ENCODE measurements around the gene OMA1.
"Not testable (repeated sequence)": the region's sequence is repeated elsewhere in the genome, so short reads cannot be mapped to it uniquely, and the experiment has no call there.

OMA1 gene

GRCh38 chr1:58568911-58569310 lies 22.4 kb upstream of the OMA1 start:
- no peaks in the 10 kb centered on the region for H4K20me1 ChIP-seq (ENCODE audit: insufficient read depth, low read length)
- H3K4me1 ChIP-seq (ENCODE audit: insufficient read depth, low read length, severe bottlenecking), result no peaks in the 10 kb centered on the region
- no peak overlapping the region for H3K4me2 ChIP-seq (ENCODE audit: low read length)
- TF ChIP-seq EZH2 (IDR thresholded peaks at IDR 0.05; ENCODE audit: borderline replicate concordance, low read length) (no peak), CTCF (IDR thresholded peaks at IDR 0.05; ENCODE audit: low read length) (no peak)
- H3K4me3 ChIP-seq (ENCODE audit: low read depth, low read length, poor library complexity, severe bottlenecking), result no peak overlapping the region
- no peak overlapping the region for H2AFZ ChIP-seq (ENCODE audit: low read length)
- H3K36me3 ChIP-seq (ENCODE audit: insufficient read depth, low read length), result no peaks in the 10 kb centered on the region
- no peak overlapping the region for H3K27ac ChIP-seq (ENCODE audit: low read depth, low read length, poor library complexity, severe bottlenecking)
- no peaks in the 10 kb centered on the region for H3K79me2 ChIP-seq (ENCODE audit: insufficient read depth, low read length)
- no peak overlapping the region for H3K9ac ChIP-seq (ENCODE audit: low read length)
- H3K9me3 ChIP-seq (ENCODE audit: low read length), result no peaks in the 10 kb centered on the region
- no peaks in the 10 kb centered on the region for H3K9me2 ChIP-seq (ENCODE audit: low read depth, low read length)
- H3F3A ChIP-seq (ENCODE audit: insufficient read depth, low read length), result no peaks in the 10 kb centered on the region
- no peaks in the 10 kb centered on the region for H3K27me3 ChIP-seq (ENCODE audit: insufficient read depth, low read length)

- no peaks in the 10 kb centered on the region for H3F3A ChIP-seq (ENCODE audit: insufficient read depth, low read length)
- no peak overlapping the region for H2AFZ ChIP-seq (ENCODE audit: low read length)
- H3K4me2 ChIP-seq (ENCODE audit: low read length), result no peak overlapping the region
Measured at GRCh38 chr1:58568271-58568860, 21.8 kb upstream of the OMA1 start.

GRCh38 chr1:58566339-58566738 lies 19.8 kb upstream of the OMA1 start:
- H3K4me1 ChIP-seq (ENCODE audit: insufficient read depth, low read length, severe bottlenecking), result no peaks in the 10 kb centered on the region
- H2AFZ ChIP-seq (ENCODE audit: low read length), result no peak overlapping the region
- H3F3A ChIP-seq (ENCODE audit: insufficient read depth, low read length), result no peaks in the 10 kb centered on the region
- H4K20me1 ChIP-seq (ENCODE audit: insufficient read depth, low read length), result no peaks in the 10 kb centered on the region
- H3K9me3 ChIP-seq (ENCODE audit: low read length), result no peaks in the 10 kb centered on the region
- H3K4me2 ChIP-seq (ENCODE audit: low read length), result no peak overlapping the region
- H3K4me3 ChIP-seq (ENCODE audit: low read depth, low read length, poor library complexity, severe bottlenecking), result no peak overlapping the region
- H3K36me3 ChIP-seq (ENCODE audit: insufficient read depth, low read length), result no peaks in the 10 kb centered on the region
- H3K27ac ChIP-seq (ENCODE audit: low read depth, low read length, poor library complexity, severe bottlenecking), result no peak overlapping the region
- no peaks in the 10 kb centered on the region for H3K27me3 ChIP-seq (ENCODE audit: insufficient read depth, low read length)
- no peak overlapping the region for H3K9ac ChIP-seq (ENCODE audit: low read length)
- no peaks in the 10 kb centered on the region for H3K79me2 ChIP-seq (ENCODE audit: insufficient read depth, low read length)
- no peaks in the 10 kb centered on the region for H3K9me2 ChIP-seq (ENCODE audit: low read depth, low read length)
- TF ChIP-seq EZH2 (IDR thresholded peaks at IDR 0.05; ENCODE audit: borderline replicate concordance, low read length), result no peak

More at GRCh38 chr1:58568271-58568860, 21.8 kb upstream of the OMA1 start:
- no peaks in the 10 kb centered on the region for H3K9me2 ChIP-seq (ENCODE audit: low read depth, low read length)
- TF ChIP-seq EZH2 (IDR thresholded peaks at IDR 0.05; ENCODE audit: borderline replicate concordance, low read length) (no peak), CTCF (IDR thresholded peaks at IDR 0.05; ENCODE audit: low read length) (no peak)
- no peaks in the 10 kb centered on the region for H3K36me3 ChIP-seq (ENCODE audit: insufficient read depth, low read length)
- no peaks in the 10 kb centered on the region for H3K9me3 ChIP-seq (ENCODE audit: low read length)
- H3K79me2 ChIP-seq (ENCODE audit: insufficient read depth, low read length), result no peaks in the 10 kb centered on the region
- no peaks in the 10 kb centered on the region for H3K27me3 ChIP-seq (ENCODE audit: insufficient read depth, low read length)
- no peaks in the 10 kb centered on the region for H3K4me1 ChIP-seq (ENCODE audit: insufficient read depth, low read length, severe bottlenecking)
- H4K20me1 ChIP-seq (ENCODE audit: insufficient read depth, low read length), result no peaks in the 10 kb centered on the region
- H3K27ac ChIP-seq (ENCODE audit: low read depth, low read length, poor library complexity, severe bottlenecking), result no peak overlapping the region
- no peak overlapping the region for H3K9ac ChIP-seq (ENCODE audit: low read length)
- H3K4me3 ChIP-seq (ENCODE audit: low read depth, low read length, poor library complexity, severe bottlenecking), result no peak overlapping the region

- H3K79me2 ChIP-seq (ENCODE audit: insufficient read depth, low read length); H3K4me3 ChIP-seq (ENCODE audit: low read depth, low read length, poor library complexity, severe bottlenecking); H3F3A ChIP-seq (ENCODE audit: insufficient read depth, low read length); H3K9ac ChIP-seq (ENCODE audit: low read length); H3K27me3 ChIP-seq (ENCODE audit: insufficient read depth, low read length); H2AFZ ChIP-seq (ENCODE audit: low read length); H4K20me1 ChIP-seq (ENCODE audit: insufficient read depth, low read length); H3K9me3 ChIP-seq (ENCODE audit: low read length); H3K4me2 ChIP-seq (ENCODE audit: low read length); H3K4me1 ChIP-seq (ENCODE audit: insufficient read depth, low read length, severe bottlenecking); H3K9me2 ChIP-seq (ENCODE audit: low read depth, low read length); H3K27ac ChIP-seq (ENCODE audit: low read depth, low read length, poor library complexity, severe bottlenecking); H3K36me3 ChIP-seq (ENCODE audit: insufficient read depth, low read length): not testable (repeated sequence)
Measured at GRCh38 chr1:58563715-58564114, 17.2 kb upstream of the OMA1 start.
